Caco-2 (cell line): ENCODE measurements around the gene CYP46A1. TPM values are rescaled to one million over a fixed set of nuclear protein-coding genes. Genes with fewer than 3 reads are reported as not detected.

Experiments used
- BruUV-seq: library from RNA; stranded (reverse); fragments of 400-500 nt; replicated peaks from 2 replicates; lab custom pipeline; 2021; lab: Mats Ljungman, UMichigan
- CTCF ChIA-PET: fragments of 300-600 bp; sonication (Branson Sonifier 250); formaldehyde crosslinking; loops from one replicate; lab custom pipeline; 2022; ENCODE audit warnings: antibody characterized with exemption; lab: Charles Lee
- POLR2A ChIA-PET: fragments of 300-600 bp; sonication (Branson Sonifier 250); formaldehyde crosslinking; loops from one replicate; lab custom pipeline; 2022; ENCODE audit warnings: antibody characterized with exemption; lab: Charles Lee
- DNase-seq, 2 experiments: peaks; one replicate each; pipeline versions ENCODE4 v3.0.0 to v3.0.0-alpha.2; 2020 to 2022
- H3K27me3 ChIP-seq: replicated peaks from 2 replicates; pipeline ENCODE4 v1.6.0; 2011; ENCODE audit warnings: low read length; ENCODE audit not compliant: control insufficient read depth, insufficient read depth
- H3K36me3 ChIP-seq: 2 replicates; pipeline ENCODE4 v1.5.1; 2011; ENCODE audit warnings: low read length; ENCODE audit not compliant: control insufficient read depth, insufficient read depth
- H3K4me1 ChIP-seq: fragments of 250-450 bp; sonication (Bioruptor Pico); 2 replicates; pipeline ENCODE4 v1.5.1; 2020; ENCODE audit warnings: mild to moderate bottlenecking
- H3K4me3 ChIP-seq: 2 replicates; pipeline ENCODE4 v1.5.1; 2011; ENCODE audit warnings: low read depth, mild to moderate bottlenecking, control low read depth, low read length
- H3K9me3 ChIP-seq: fragments of 250-450 bp; sonication (Bioruptor Pico); 2 replicates; pipeline ENCODE4 v1.5.1; 2020; ENCODE audit warnings: mild to moderate bottlenecking, moderate library complexity
- H3K27ac Mint-ChIP-seq: one replicate; pipeline ENCODE4 v1.8.0; 2022; ENCODE audit warnings: mixed read lengths; ENCODE audit not compliant: unreplicated experiment
- H3K27me3 Mint-ChIP-seq: one replicate; pipeline ENCODE4 v1.8.0; 2022; ENCODE audit warnings: mixed read lengths; ENCODE audit not compliant: insufficient read depth, unreplicated experiment
- H3K36me3 Mint-ChIP-seq: one replicate; pipeline ENCODE4 v1.8.0; 2022; ENCODE audit warnings: mild to moderate bottlenecking, mixed read lengths; ENCODE audit not compliant: insufficient read depth, unreplicated experiment
- H3K4me1 Mint-ChIP-seq: one replicate; pipeline ENCODE4 v1.8.0; 2022; ENCODE audit warnings: low read depth, mixed read lengths; ENCODE audit not compliant: unreplicated experiment
- H3K4me3 Mint-ChIP-seq: one replicate; pipeline ENCODE4 v1.8.0; 2022; ENCODE audit warnings: mild to moderate bottlenecking, moderate library complexity, mixed read lengths; ENCODE audit not compliant: unreplicated experiment
- H3K9me3 Mint-ChIP-seq: one replicate; pipeline ENCODE4 v1.8.0; 2022; ENCODE audit warnings: mixed read lengths; ENCODE audit not compliant: unreplicated experiment
- intact Hi-C: fragments of 100-400 bp; cut with micrococcal nuclease; formaldehyde crosslinking; loops from one replicate; pipeline ENCODE4 v1.10.0; 2022; ENCODE audit not compliant: unreplicated experiment
- total RNA-seq: library from RNA; stranded (reverse); gene quantifications from 2 replicates; pipeline ENCODE4 v1.2.3, GENCODE V29; 2022
- TF ChIP-seq, protein P1 (sequence below), 2 experiments: fragments of 200-600 bp in 1 of 2; IDR thresholded peaks; 1 replicate in 1 of 2; 2 replicates in 1 of 2; pipeline versions ENCODE4 v1.5.1 to v1.8.0; 2011 to 2022; ENCODE audit warnings: antibody characterized with exemption in 1 of 2, control low read depth in 1 of 2, inconsistent platforms in 1 of 2, low read depth in 1 of 2, low read length in 1 of 2, mild to moderate bottlenecking in 1 of 2, moderate library complexity in 1 of 2; ENCODE audit not compliant: insufficient read depth in 1 of 2, severe bottlenecking in 1 of 2, unreplicated experiment in 1 of 2

The CYP46A1 gene
- total RNA-seq, 1 experiment from 2014 or later = 0.09 TPM

DNA sequence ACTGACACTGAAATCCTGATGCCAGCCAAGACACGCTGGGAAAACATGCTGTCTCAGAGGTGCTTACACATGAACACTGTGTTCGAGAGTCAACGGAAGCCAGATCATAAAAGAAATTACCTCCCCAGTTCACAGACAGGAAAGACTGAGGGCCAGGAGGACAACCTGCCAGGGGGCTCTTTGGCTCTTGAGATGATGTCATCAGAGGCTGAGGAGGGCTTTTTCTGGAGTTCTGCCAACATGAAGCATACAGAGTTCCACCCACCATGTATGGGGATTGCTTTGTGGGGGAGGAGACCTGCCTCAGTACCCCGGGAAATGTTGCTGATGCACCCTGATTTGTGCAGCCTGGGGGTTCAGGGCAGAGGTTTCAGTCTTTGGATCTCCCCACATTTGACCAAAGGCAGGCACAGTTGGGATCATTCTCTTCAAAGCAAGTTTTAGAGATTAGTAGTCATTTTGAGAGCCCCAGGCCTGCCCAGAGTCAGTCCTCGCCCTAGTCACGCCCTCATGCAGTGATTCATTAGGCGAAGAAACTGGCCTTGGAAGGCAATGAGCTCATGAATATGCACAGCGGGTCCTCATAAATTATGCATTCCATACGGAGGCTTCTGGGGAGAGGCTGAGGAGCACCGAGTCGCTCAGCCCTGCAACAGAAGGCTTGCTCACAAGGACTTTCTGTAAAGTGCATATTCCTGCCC is 74.2 kb downstream of the CYP46A1 start:
- Mint-ChIP-seq H3K27me3 (peaks cover 3% of the 10 kb centered on the region), H3K4me1 (peaks cover 4% of the 10 kb centered on the region), H3K9me3 (no peaks in the 10 kb centered on the region), H3K36me3 (no peaks in the 10 kb centered on the region), H3K27ac (no peak overlapping the region), H3K4me3 (no peak overlapping the region)
- Histone ChIP-seq H3K9me3 (no peaks in the 10 kb centered on the region), H3K4me1 (no peaks in the 10 kb centered on the region), H3K36me3 (no peaks in the 10 kb centered on the region), H3K27me3 (no peaks in the 10 kb centered on the region), H3K4me3 (no peak overlapping the region)
- DNase-seq = no peak
- ChIA-PET POLR2A (no interaction called here), CTCF (no interaction called here)
- intact Hi-C loops = no loop called here
- TF ChIP-seq, protein P1, sequence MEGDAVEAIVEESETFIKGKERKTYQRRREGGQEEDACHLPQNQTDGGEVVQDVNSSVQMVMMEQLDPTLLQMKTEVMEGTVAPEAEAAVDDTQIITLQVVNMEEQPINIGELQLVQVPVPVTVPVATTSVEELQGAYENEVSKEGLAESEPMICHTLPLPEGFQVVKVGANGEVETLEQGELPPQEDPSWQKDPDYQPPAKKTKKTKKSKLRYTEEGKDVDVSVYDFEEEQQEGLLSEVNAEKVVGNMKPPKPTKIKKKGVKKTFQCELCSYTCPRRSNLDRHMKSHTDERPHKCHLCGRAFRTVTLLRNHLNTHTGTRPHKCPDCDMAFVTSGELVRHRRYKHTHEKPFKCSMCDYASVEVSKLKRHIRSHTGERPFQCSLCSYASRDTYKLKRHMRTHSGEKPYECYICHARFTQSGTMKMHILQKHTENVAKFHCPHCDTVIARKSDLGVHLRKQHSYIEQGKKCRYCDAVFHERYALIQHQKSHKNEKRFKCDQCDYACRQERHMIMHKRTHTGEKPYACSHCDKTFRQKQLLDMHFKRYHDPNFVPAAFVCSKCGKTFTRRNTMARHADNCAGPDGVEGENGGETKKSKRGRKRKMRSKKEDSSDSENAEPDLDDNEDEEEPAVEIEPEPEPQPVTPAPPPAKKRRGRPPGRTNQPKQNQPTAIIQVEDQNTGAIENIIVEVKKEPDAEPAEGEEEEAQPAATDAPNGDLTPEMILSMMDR (IDR thresholded peaks at IDR 0.05; ENCODE audit: insufficient read depth in 1 of 2, low read depth in 1 of 2, low read length in 1 of 2, severe bottlenecking in 1 of 2, unreplicated experiment in 1 of 2) = no peak
- BruUV-seq = no TSS peak

DNA sequence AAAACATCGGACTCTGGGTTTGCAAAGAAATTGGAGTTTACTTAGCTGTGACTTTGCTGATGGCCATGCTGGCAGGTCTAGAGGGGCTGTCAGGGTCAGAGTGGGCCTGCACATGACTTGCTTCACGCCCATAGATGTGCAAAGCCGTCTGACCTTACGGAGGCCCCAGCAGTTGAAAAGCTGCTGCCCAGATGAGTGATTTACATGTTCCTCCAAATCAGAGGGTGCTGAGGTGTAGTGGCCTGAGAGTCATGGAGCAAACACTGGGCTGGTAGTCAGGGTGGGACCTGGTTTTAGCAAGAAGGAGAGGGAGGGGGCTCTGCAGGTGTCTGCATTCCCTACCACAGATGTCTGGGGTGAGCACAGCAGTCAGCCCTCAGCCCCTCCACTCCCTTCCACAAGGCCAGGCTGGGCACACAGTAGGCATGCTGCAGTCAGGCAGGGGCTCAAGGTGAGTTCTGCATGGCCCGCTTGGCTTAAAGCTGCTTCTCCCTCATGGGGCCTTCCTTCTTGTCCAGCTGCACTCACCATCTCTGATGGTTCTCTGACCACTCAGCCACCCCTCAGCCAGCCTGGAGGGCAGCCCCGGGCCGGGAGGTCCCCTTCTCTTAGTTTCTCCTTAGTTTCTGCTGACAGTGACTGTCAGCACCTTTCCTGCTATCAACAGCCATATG is 74.9 kb downstream of the CYP46A1 start:
- TF ChIP-seq, protein P1 (IDR thresholded peaks at IDR 0.05; ENCODE audit: insufficient read depth in 1 of 2, low read depth in 1 of 2, low read length in 1 of 2, severe bottlenecking in 1 of 2, unreplicated experiment in 1 of 2) = no peak
- no peaks in the 10 kb centered on the region for H3K9me3 Mint-ChIP-seq
- Histone ChIP-seq H3K4me3 (no peak overlapping the region), H3K4me1 (no peaks in the 10 kb centered on the region), H3K27me3 (no peaks in the 10 kb centered on the region), H3K9me3 (no peaks in the 10 kb centered on the region), H3K36me3 (no peaks in the 10 kb centered on the region)
- BruUV-seq = no TSS peak
- H3K4me3 Mint-ChIP-seq = no peak overlapping the region
- H3K27me3 Mint-ChIP-seq = peaks cover 3% of the 10 kb centered on the region
- no peak overlapping the region for H3K27ac Mint-ChIP-seq
- no peaks in the 10 kb centered on the region for H3K36me3 Mint-ChIP-seq
- ChIA-PET CTCF (no interaction called here), POLR2A (no interaction called here)
- intact Hi-C loops = no loop called here
- no peak for DNase-seq
- H3K4me1 Mint-ChIP-seq = no peaks in the 10 kb centered on the region

DNA sequence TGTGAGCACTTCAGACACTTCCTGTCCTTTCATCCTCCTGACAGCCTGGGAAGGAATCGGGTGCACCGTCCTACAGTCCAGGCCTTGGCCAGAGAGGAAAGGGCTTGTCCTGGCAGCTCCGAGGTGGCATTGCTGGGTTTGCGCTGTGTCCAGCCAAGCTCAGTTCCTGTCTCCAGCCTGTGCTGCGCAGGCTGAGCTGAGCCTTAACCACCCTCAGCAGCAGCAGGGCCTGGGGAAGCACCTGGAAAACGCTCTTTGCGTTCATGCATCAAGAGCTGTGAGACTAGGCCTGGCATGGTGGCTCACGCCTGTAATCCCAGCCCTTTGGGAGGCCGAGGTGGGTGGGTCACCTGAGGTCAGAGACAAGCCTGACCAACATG is 75.4 kb downstream of the CYP46A1 start:
- Mint-ChIP-seq H3K9me3 (no peaks in the 10 kb centered on the region), H3K36me3 (no peaks in the 10 kb centered on the region), H3K27ac (no peak overlapping the region), H3K27me3 (peaks cover 5% of the 10 kb centered on the region), H3K4me3 (no peak overlapping the region), H3K4me1 (no peaks in the 10 kb centered on the region)
- TF ChIP-seq, protein P1 (IDR thresholded peaks at IDR 0.05; ENCODE audit: insufficient read depth in 1 of 2, low read depth in 1 of 2, low read length in 1 of 2, severe bottlenecking in 1 of 2, unreplicated experiment in 1 of 2) = no peak
- Histone ChIP-seq H3K27me3 (no peaks in the 10 kb centered on the region), H3K9me3 (no peaks in the 10 kb centered on the region), H3K36me3 (no peaks in the 10 kb centered on the region), H3K4me3 (no peak overlapping the region), H3K4me1 (no peaks in the 10 kb centered on the region)
- ChIA-PET CTCF (interaction anchor here (1.0 kb wide), 1 partner anchor 30 kb away, joined by 5 read pairs; no protein-coding TSS in a partner anchor), POLR2A (no interaction called here)
- intact Hi-C loops = no loop called here
- no peak for DNase-seq
- BruUV-seq = no TSS peak
